SK-N-MC (cell line): ENCODE results near the gene GTF3C2.

Experiments used
- DNase-seq: peaks from one replicate; pipeline ENCODE4 v3.0.0-alpha.2; 2011; ENCODE audit warnings: low read depth, low spot score
- H3K27ac ChIP-seq: fragments of 200-600 bp; sonication (generic); 2 replicates; pipeline ENCODE4 v1.5.1; 2016; ENCODE audit warnings: mixed run types
- H3K36me3 ChIP-seq: fragments of 200-600 bp; sonication (generic); 2 replicates; pipeline ENCODE4 v1.6.1; 2017; ENCODE audit warnings: antibody characterized with exemption, low read length, mixed read lengths; ENCODE audit not compliant: insufficient read depth
- H3K4me3 ChIP-seq: fragments of 200-600 bp; sonication (generic); 2 replicates; pipeline ENCODE4 v1.5.1; 2016
- H3K9ac ChIP-seq: fragments of 200-600 bp; sonication (generic); 2 replicates; pipeline ENCODE4 v1.8.0; 2017; ENCODE audit warnings: mixed run types, mixed read lengths; ENCODE audit not compliant: insufficient read length
- H3K9me3 ChIP-seq: fragments of 200-600 bp; sonication (generic); 2 replicates; pipeline ENCODE4 v1.6.1; 2017; ENCODE audit warnings: low read depth, mild to moderate bottlenecking, antibody characterized with exemption, low read length, moderate library complexity, mixed read lengths
- EZH2 ChIP-seq: fragments of 200-600 bp; sonication (generic); IDR thresholded peaks from one replicate; pipeline ENCODE4 v1.6.1; 2017; ENCODE audit warnings: antibody characterized with exemption
- FOXP2 ChIP-seq: optimal IDR thresholded peaks from 2 replicates; pipeline ENCODE3; 2011; ENCODE audit warnings: mild to moderate bottlenecking, moderate library complexity; ENCODE audit not compliant: insufficient read depth; ENCODE audit errors: extremely low read length, control extremely low read depth
- POLR2AphosphoS5 ChIP-seq: IDR thresholded peaks from 2 replicates; pipeline ENCODE4 v1.6.1; 2012; ENCODE audit warnings: mild to moderate bottlenecking, low read depth, low read length, borderline replicate concordance

Gene GTF3C2

DNA sequence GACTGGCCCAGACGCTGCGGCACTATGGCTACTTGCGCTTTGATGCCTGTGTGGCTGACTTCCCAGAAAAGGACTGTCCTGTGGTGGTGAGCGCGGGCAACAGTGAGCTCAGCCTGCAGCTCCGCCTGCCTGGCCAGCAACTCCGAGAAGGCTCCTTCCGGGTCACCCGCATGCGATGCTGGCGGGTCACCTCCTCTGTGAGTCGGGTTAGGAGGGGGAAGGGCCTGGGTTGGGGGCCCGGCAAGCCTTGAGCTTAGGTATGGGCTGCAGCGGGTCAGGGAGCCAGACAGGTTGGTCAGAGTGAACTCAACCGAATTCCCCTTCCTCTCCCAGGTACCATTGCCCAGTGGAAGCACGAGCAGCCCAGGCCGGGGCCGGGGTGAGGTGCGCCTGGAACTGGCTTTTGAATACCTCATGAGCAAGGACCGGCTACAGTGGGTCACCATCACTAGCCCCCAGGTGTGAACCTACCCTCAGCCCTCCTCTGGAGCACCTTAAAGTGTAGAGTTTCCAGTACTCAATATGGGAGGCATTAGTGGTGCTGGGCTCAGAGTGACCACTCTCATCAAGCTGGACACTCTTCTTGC, 19.0 kb upstream of the GTF3C2 start:
- TF ChIP-seq POLR2AphosphoS5, result no peak
- no peak for TF ChIP-seq EZH2
- no peak for TF ChIP-seq FOXP2
- no peaks in the 10 kb centered on the region for H3K9me3 ChIP-seq
- H3K9ac ChIP-seq, result no peak overlapping the region
- no peak overlapping the region for H3K27ac ChIP-seq
- DNase-seq, result no peak
- no peak overlapping the region for H3K4me3 ChIP-seq
- H3K36me3 ChIP-seq, result peaks cover 66% of the 10 kb centered on the region

DNA sequence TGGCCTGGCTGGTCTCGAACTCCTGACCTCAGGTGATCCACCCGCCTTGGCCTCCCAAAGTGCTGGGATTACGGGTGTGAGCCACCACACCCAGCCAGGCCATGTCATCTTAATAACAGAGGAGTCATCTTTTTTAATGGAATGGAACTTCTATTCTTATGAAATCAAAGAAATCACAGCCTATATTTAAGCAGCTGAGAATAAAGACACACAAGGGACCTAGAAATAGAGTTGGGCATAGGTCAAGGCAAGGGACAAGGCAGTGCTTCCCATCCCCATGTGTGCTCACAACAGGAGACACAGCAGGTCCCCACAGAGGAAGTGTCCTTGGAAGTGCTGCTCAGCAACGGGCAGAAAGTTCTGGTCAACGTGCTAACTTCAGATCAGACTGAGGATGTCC, 17.0 kb upstream of the GTF3C2 start:
- DNase-seq, result no peak
- Histone ChIP-seq H3K9me3 (no peaks in the 10 kb centered on the region), H3K36me3 (peaks cover 68% of the 10 kb centered on the region), H3K9ac (no peak overlapping the region), H3K27ac (0 out of 2 replicates have a peak overlapping the region, but pooled peaks have one; percentile 11), H3K4me3 (no peak overlapping the region)
- TF ChIP-seq FOXP2 (no peak), POLR2AphosphoS5 (no peak), EZH2 (no peak)

DNA sequence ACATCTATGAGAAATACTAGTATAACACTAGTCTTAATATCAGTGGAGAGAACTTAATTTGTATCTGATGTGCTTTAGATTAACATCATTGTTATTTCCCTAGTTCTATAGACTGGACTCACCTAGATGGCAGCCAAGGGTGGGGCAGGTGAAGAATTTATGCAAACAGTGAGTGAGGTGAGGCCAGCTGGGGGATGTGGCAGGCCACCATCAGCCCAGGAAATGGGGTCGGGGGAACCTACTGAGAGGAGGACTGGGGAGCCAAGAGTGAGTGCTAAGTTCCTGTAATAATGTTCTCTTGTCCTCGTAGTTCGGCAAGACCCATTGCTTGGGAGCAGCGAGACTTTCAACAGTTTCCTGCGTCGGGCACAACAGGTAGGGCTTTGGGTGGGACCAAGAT, 16.4 kb upstream of the GTF3C2 start:
- peaks cover 69% of the 10 kb centered on the region for H3K36me3 ChIP-seq
- no peak for TF ChIP-seq FOXP2
- TF ChIP-seq EZH2, result no peak
- TF ChIP-seq POLR2AphosphoS5, result no peak
- H3K9ac ChIP-seq, result no peak overlapping the region
- no peak overlapping the region for H3K4me3 ChIP-seq
- H3K27ac ChIP-seq, result peak overlapping the region; percentile 30; the same call in 1 of the 2 replicates
- no peak for DNase-seq
- H3K9me3 ChIP-seq, result no peaks in the 10 kb centered on the region

DNA sequence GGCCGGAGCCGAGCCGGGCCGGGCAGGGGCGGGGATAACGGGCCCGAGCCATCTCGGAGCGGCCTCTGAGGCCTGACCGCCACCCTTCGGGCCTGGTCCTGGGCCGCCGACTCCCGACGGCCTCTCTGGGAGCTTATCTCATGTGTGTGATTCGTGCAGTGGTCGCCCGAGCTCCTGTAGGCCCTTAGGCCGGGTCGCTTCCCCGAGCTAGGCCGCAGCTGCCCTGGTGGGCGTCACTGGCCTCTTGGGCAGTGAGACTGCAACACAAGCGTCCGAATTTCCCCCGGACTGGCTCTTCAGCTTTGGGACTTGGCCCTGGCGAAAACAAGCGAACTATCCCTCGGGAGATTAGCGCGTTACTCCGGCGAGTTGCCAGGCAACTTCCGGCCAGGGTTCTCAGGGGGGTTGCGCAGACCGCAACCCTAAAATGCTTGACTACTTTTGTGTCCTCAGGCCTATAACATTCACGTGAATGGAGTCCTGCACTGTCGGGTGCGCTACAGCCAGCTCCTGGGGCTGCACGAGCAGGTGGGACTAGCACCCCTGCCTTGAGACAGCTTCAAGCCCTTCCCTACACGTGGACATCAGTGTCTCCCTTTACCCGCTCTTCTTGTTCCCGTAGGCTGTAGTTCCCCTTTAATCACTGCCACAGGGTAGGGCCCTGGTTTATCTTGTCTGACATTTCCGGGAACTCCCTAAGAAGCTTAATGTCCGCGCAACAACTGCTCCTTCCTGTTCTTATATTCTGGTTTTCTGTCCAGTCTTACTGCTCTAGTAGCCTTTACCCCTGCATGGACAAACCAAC, 14.5 kb upstream of the GTF3C2 start:
- TF ChIP-seq EZH2 (no peak), POLR2AphosphoS5 (no peak), FOXP2 (no peak)
- Histone ChIP-seq H3K36me3 (peaks cover 68% of the 10 kb centered on the region), H3K9ac (peak overlapping the region; percentile 98), H3K4me3 (peak overlapping the region; percentile 94), H3K27ac (peak overlapping the region; percentile 77), H3K9me3 (no peaks in the 10 kb centered on the region)
- no peak for DNase-seq

DNA sequence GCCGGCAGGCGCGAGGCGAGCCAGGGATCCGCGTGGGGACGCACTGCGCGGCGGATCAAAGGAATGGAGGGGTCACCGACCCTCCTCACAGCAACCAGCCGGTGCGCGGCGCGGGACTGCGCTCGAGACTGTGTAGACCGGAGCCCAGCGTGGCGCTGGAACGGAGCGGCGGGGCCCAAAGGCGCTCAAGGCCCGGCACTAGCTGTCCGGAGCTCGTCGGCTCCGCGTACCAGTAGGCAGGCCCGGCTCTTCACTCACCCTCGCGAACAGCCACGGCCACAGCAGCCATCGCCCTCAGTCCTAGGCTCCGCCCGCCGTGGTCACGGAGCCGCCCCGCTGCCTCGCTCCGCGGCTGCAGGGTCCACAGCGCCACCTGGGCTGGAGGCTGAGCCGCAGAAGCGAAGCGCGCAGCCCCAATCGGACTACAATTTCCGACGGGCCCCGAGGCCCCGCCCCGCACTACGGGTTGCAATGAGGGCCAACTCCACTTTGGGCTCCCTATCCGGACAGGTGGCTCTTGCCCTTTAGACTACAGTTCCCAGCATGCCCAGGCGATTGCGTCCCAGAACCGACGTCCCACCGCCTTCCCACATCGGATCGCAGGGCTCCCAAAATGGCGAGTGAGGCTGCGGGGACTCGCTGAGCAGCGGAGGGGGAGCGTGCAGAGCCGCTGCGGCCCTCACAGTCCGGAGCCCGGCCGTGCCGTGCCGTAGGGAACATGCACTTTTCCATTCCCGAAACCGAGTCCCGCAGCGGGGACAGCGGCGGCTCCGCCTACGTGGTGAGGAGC, 13.7 kb upstream of the GTF3C2 start, which contains the start of the genes EIF2B4 and SNX17:
EIF2B4 (minus strand) TSS at position 313 of the 790 bp plus-strand sequence; CDS start at position 289, 24 bp downstream.
SNX17 (plus strand) TSS at position 591 of the 790 bp plus-strand sequence; CDS start at position 719, 128 bp downstream.
- peak within 1 kb of the TSS; percentile 77 for H3K27ac ChIP-seq
- H3K9me3 ChIP-seq, result no peaks in the 10 kb centered on the region
- peak within 1 kb of the TSS; percentile 94 for H3K4me3 ChIP-seq
- DNase-seq, result peak; percentile 97
- TF ChIP-seq POLR2AphosphoS5 (peak; percentile 94), FOXP2 (peak; percentile 36), EZH2 (no peak)
- peaks cover 65% of the 10 kb centered on the region for H3K36me3 ChIP-seq
- H3K9ac ChIP-seq, result peak within 1 kb of the TSS; percentile 98

DNA sequence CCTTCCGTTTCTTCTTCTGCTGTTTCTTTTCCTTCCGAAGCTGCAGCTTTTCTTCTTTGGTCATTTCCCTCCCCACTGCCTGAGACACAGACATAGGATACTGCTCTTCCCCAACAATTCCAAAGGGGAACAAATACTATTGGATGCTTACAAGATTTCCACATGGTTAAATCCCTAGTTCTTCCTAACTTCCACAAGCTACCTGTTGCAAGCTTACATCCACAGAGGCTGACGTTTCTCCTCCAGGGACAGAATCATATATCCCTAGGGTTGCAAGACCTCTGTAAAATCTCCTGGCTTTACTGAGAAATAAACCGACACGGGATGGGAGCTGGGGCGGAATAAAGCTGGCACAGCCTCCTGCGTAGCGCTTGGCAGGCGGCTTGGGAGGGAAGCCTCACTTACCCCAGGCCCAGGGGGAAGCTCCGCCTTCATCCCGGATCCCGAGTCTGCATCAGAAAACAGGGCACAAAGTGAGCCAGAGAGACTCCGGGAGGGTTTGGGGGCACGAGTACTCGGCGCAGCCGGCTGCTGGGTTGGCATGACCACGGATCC, 13.0 kb upstream of the GTF3C2 start:
- Histone ChIP-seq H3K4me3 (peak overlapping the region; percentile 94), H3K36me3 (peaks cover 61% of the 10 kb centered on the region), H3K27ac (peak overlapping the region; percentile 57), H3K9ac (peak overlapping the region; percentile 88), H3K9me3 (no peaks in the 10 kb centered on the region)
- TF ChIP-seq FOXP2, result no peak
- TF ChIP-seq POLR2AphosphoS5, result no peak
- TF ChIP-seq EZH2, result no peak
- no peak for DNase-seq

DNA sequence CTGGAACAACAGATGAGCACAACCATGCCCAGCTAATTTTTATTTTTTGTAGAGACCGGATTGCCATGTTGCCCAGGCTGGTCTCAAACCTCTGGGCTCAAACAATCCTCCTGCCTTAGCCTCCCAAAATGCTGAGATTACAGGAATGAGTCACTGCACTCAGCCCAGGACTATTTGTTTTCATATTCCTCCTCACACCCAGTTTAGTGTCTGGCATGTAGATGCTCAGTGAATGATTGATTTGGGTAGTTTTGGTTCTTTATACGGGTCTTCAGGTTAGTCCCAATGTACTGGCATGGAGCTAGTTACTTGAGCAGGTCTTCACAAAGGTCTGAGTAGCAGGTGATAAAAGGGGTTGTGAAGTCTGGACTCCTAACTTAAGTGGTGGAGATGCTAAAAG, 7.4 kb upstream of the GTF3C2 start:
- Histone ChIP-seq H3K27ac (0 out of 2 replicates have a peak overlapping the region, but pooled peaks have one; percentile 19), H3K9me3 (no peaks in the 10 kb centered on the region), H3K9ac (no peak overlapping the region), H3K4me3 (no peak overlapping the region), H3K36me3 (peaks cover 54% of the 10 kb centered on the region)
- TF ChIP-seq POLR2AphosphoS5 (0 out of 2 replicates have a peak, but pooled peaks have one; percentile 13), FOXP2 (no peak)
- DNase-seq, result no peak
